Activated CD4-positive, alpha-beta memory T cell treated with anti-CD3 and anti-CD28 coated beads for 36 hours (primary cell): ENCODE results near the gene TMEM59. TPM values are rescaled to one million over a fixed set of nuclear protein-coding genes. Genes with fewer than 3 reads are reported as not detected.
A peak's percentile ranks its signal among the peaks of the same experiment; 100 is the strongest.
"Not testable (repeated sequence)": the region's sequence is repeated elsewhere in the genome, so short reads cannot be mapped to it uniquely, and the experiment has no call there.

ENCODE experiments used
- CTCF ChIA-PET: fragments of 350-600 bp; sonication (Branson Sonifier 250); formaldehyde crosslinking; loops from one replicate; lab custom pipeline; 2021; ENCODE audit warnings: antibody characterized with exemption, inconsistent platforms; lab: Charles Lee
- POLR2A ChIA-PET: fragments of 350-600 bp; sonication (Branson Sonifier 250); formaldehyde crosslinking; loops from one replicate; lab custom pipeline; 2021; ENCODE audit warnings: antibody characterized with exemption; lab: Charles Lee
- DNase-seq: peaks from one replicate; pipeline ENCODE4 v3.0.0-alpha.2; 2020
- H3K27ac Mint-ChIP-seq: one replicate; pipeline ENCODE4 v1.8.0; 2021; ENCODE audit warnings: mixed read lengths
- H3K27me3 Mint-ChIP-seq: one replicate; pipeline ENCODE4 v1.8.0; 2021; ENCODE audit warnings: mixed read lengths
- H3K36me3 Mint-ChIP-seq: one replicate; pipeline ENCODE4 v1.8.0; 2021; ENCODE audit warnings: mixed read lengths
- H3K4me1 Mint-ChIP-seq: one replicate; pipeline ENCODE4 v1.8.0; 2021; ENCODE audit warnings: low read depth, mixed read lengths
- H3K4me3 Mint-ChIP-seq: one replicate; pipeline ENCODE4 v1.8.0; 2021; ENCODE audit warnings: mild to moderate bottlenecking, mixed read lengths
- H3K9me3 Mint-ChIP-seq: one replicate; pipeline ENCODE4 v1.8.0; 2021; ENCODE audit warnings: mixed read lengths
- intact Hi-C: fragments of 100-400 bp; cut with micrococcal nuclease; formaldehyde crosslinking; loops from one replicate; pipeline ENCODE4 v1.15.1; 2023
- total RNA-seq, 2 experiments: library from RNA; stranded (reverse); gene quantifications; one replicate each; pipeline ENCODE4 v1.2.3, GENCODE V29; 2021

The TMEM59 gene, protein sequence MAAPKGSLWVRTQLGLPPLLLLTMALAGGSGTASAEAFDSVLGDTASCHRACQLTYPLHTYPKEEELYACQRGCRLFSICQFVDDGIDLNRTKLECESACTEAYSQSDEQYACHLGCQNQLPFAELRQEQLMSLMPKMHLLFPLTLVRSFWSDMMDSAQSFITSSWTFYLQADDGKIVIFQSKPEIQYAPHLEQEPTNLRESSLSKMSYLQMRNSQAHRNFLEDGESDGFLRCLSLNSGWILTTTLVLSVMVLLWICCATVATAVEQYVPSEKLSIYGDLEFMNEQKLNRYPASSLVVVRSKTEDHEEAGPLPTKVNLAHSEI
- 100 to 1,000 TPM; 142 to 149 TPM for total RNA-seq

DNA sequence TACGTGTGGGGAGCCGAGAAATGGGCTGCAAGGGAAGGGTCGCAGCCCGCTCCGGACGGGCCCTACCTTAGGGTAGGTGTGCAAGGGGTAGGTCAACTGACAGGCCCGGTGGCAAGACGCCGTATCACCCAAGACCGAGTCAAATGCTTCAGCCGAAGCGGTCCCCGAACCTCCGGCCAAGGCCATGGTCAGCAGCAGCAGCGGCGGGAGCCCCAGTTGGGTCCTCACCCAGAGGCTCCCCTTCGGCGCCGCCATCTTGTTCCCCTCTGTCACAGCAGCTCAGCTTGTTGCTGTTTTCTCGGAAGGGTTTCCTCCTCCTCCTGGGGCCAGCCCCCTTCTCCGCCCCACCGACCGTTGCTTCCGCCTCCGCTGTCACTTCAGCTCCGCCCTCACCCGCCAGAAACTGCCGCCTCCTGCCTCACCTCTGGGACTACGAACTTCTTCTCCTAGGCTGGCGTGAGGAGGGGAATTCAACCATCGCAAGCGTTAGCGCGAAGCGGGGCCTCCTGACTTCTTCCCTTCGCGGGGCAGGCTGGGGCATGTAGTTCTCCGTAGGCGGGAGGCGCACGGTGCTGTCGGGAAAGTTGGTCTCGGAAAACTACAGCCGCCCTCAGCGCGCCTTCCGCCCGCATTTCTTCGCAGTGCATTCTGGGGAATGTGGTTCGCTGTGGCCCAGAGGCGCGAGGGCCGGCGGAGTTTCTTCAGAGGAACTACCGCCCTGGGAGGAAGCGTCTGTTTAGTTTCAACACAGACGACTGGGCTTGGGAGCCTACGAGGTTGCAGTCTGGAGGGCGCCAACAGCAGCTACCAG lies at the start of gene TMEM59, which contains the start of gene TCEANC2:
TSS of gene TMEM59 (minus strand) at position 271 of the 811 bp plus-strand sequence. CDS start at position 255, 16 bp downstream.
TSS of gene TCEANC2 (plus strand) at position 675 of the 811 bp plus-strand sequence. CDS start 815 bp downstream, outside the sequence.
- Mint-ChIP-seq H3K27ac (no peak within 1 kb of the TSS), H3K9me3 (no peaks in the 10 kb centered on the region), H3K36me3 (peaks cover 15% of the 10 kb centered on the region), H3K4me1 (peaks cover 30% of the 10 kb centered on the region), H3K27me3 (no peaks in the 10 kb centered on the region), H3K4me3 (no peak within 1 kb of the TSS)
- ChIA-PET POLR2A (interaction anchor here (0.7 to 1.9 kb wide), 8 partner anchors 8 to 834 kb away, joined by 3 to 8 read pairs (median 4); partner anchors contain the start of genes CYB5RL, DHCR24, IFT25 and MRPL37), CTCF (interaction anchor here (0.6 to 3.3 kb wide), 8 partner anchors 10 to 944 kb away, joined by 3 to 12 read pairs (median 4); partner anchors contain the start of genes IFT25 and LRRC42)
- intact Hi-C loops, result loop anchor here (1.0 to 5.0 kb wide), 11 partner anchors 107 to 1159 kb away; partner anchors contain the start of genes CYB5RL, LRRC42, MRPL37 and NDC1
- peak; percentile 99 for DNase-seq

GRCh38 chr1:54100500-54100899 lies 47.5 kb upstream of the TMEM59 start:
- intact Hi-C loops, result no loop called here
- no peaks in the 10 kb centered on the region for H3K27me3 Mint-ChIP-seq
- no peak overlapping the region for H3K27ac Mint-ChIP-seq
- no peak for DNase-seq
- no peak overlapping the region for H3K4me3 Mint-ChIP-seq
- POLR2A ChIA-PET, result no interaction called here
- CTCF ChIA-PET, result no interaction called here
- H3K9me3 Mint-ChIP-seq, result no peaks in the 10 kb centered on the region
- peaks cover 23% of the 10 kb centered on the region for H3K36me3 Mint-ChIP-seq
- no peaks in the 10 kb centered on the region for H3K4me1 Mint-ChIP-seq

DNA sequence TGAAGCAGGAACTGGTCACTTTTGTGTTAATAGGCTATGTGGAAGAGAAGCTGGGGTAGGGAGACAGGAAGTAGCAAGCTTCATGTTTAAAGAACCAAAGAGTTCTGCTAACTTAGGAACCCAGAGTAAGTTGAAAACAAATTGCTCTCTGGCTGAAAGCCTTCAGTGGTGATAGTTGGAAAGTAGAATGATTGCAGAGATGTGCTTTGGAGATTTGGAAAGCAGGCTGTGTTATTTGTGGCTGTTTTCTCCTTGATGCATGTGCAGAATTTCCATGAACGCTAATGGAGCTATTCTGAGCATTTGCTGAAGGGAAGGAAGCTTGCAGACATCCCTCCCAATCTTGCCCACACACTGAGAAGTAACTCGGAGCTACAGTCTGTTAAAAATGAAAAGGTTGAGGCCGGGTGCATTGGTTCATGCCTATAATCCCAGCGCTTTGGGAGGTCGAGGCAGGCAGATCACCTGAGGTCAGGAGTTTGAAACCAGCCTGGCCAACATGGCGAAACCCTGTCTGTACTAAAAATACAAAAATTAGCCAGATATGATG lies 46.1 kb upstream of the TMEM59 start:
- POLR2A ChIA-PET, result no interaction called here
- H3K27me3 Mint-ChIP-seq, result no peaks in the 10 kb centered on the region

DNA sequence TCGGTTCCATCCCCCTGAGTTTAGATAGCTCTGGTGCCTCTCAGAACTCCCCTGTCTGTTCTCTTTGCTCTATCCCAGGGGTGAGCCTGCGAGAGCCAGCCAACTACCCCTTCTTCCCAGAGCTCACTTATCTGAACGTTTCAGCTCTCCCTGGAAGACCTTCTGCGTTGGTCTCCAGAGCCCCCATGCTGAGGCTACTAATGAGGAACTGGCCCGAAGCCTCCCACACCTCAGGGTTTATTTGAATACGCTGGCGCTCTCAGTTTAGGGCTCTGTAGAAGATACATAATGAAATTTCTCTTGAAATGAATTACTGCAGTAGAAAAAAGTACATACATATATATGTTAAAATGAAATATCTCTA lies 43.9 kb upstream of the TMEM59 start:
- intact Hi-C loops, result no loop called here
- no peak for DNase-seq
- no peak overlapping the region for H3K27ac Mint-ChIP-seq
- CTCF ChIA-PET, result no interaction called here
- no peaks in the 10 kb centered on the region for H3K9me3 Mint-ChIP-seq
- peaks cover 16% of the 10 kb centered on the region for H3K36me3 Mint-ChIP-seq
- H3K4me1 Mint-ChIP-seq, result no peaks in the 10 kb centered on the region
- POLR2A ChIA-PET, result no interaction called here
- no peaks in the 10 kb centered on the region for H3K27me3 Mint-ChIP-seq
- no peak overlapping the region for H3K4me3 Mint-ChIP-seq

More for the DNA sequence above, 46.1 kb upstream of the TMEM59 start:
- peaks cover 23% of the 10 kb centered on the region for H3K36me3 Mint-ChIP-seq
- intact Hi-C loops, result no loop called here
- no peaks in the 10 kb centered on the region for H3K4me1 Mint-ChIP-seq
- H3K4me3 Mint-ChIP-seq, result no peak overlapping the region
- CTCF ChIA-PET, result interaction anchor here (1.5 kb wide), 1 partner anchor 18 kb away, joined by 10 read pairs; no protein-coding TSS in a partner anchor
- H3K27ac Mint-ChIP-seq, result no peak overlapping the region
- H3K9me3 Mint-ChIP-seq, result no peaks in the 10 kb centered on the region
- DNase-seq, result no peak

DNA sequence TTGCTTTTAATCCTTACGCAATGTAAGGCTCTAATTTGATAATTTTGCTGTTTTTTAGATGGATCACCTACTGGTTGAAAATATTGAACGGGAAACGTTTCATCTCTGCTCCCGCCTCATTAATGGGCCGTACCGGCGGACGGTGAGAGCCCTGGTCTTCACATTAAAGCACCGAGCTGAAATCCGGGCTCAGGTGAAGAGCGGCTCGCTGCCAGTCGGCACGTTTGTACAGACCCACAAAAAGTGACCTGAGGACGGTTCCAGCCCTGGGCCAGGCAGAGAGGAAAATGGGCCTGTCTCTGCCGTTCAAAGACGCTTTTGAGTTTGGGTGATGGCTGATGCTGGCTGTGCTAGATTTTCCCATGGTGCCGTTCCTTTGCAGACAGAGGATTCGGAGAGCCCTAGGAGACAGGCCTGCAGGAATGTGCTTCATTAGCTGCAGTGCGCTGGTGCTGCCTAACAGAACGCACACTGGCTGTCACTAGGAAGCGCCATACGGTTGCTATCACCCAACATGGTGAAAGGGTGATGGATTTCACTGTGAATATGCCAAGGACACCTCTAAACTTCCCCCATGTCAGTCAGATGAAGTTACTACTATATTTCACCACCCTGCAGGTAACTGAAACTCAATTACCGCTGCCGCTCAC lies 43.3 kb upstream of the TMEM59 start:
- H3K27me3 Mint-ChIP-seq, result no peaks in the 10 kb centered on the region
- ChIA-PET POLR2A (no interaction called here), CTCF (no interaction called here)
- H3K9me3 Mint-ChIP-seq, result no peaks in the 10 kb centered on the region
- H3K36me3 Mint-ChIP-seq, result peaks cover 18% of the 10 kb centered on the region
- H3K4me1 Mint-ChIP-seq, result no peaks in the 10 kb centered on the region
- no peak overlapping the region for H3K27ac Mint-ChIP-seq
- no peak overlapping the region for H3K4me3 Mint-ChIP-seq
- DNase-seq, result no peak
- intact Hi-C loops, result no loop called here

GRCh38 chr1:54095546-54096226 lies 42.7 kb upstream of the TMEM59 start:
- Mint-ChIP-seq H3K27ac (no peak overlapping the region), H3K4me3 (no peak overlapping the region), H3K36me3 (peaks cover 14% of the 10 kb centered on the region), H3K27me3 (no peaks in the 10 kb centered on the region), H3K9me3 (no peaks in the 10 kb centered on the region), H3K4me1 (no peaks in the 10 kb centered on the region)
- ChIA-PET CTCF (no interaction called here), POLR2A (no interaction called here)
- DNase-seq, result no peak
- intact Hi-C loops, result no loop called here

GRCh38 chr1:54094730-54095105 lies 41.7 kb upstream of the TMEM59 start:
- H3K27me3 Mint-ChIP-seq, POLR2A ChIA-PET, H3K9me3 Mint-ChIP-seq, H3K4me3 Mint-ChIP-seq, DNase-seq, intact Hi-C loops, H3K4me1 Mint-ChIP-seq, H3K27ac Mint-ChIP-seq: not testable (repeated sequence)
- H3K36me3 Mint-ChIP-seq, result peaks cover 13% of the 10 kb centered on the region
- CTCF ChIA-PET, result interaction anchor here (0.6 kb wide), 1 partner anchor 539 kb away, joined by 3 read pairs; no protein-coding TSS in a partner anchor

DNA sequence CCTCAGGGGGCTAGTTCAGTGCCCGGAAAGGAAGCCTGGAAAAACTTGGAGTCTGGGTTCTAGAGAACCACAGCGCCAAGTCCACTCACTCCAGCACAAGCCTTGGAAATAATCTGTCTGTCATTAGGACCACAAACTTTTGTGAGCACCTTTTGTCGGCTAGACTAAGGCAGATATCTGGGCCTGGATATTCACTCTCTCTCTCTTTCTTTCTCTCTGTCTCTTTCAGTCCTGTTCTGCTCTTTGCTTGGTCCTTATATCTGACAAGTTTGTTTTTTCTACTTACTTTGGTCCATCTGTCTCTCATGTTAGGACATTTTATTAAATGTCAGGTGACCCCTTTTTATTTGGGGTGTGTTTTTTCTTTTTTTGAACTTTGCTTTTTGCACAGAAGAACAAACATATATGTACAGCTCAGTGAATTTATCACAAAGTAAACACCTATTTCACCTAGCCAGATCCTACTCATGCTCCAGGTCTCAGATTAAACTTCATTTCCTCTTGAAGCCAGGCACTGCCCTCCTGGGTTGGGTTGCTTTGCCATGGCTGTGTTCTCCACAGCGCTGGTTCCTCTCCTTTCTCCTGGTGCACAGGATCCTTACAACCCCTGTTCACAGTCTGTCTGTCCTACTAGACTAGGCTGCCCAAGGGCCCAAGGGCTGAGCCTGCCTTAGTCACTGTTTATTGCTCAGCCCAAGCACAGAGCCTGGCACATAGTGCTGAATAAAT lies 41.2 kb upstream of the TMEM59 start:
- Mint-ChIP-seq H3K36me3 (peaks cover 14% of the 10 kb centered on the region), H3K27me3 (no peaks in the 10 kb centered on the region), H3K4me3 (no peak overlapping the region), H3K9me3 (no peaks in the 10 kb centered on the region), H3K4me1 (no peaks in the 10 kb centered on the region), H3K27ac (no peak overlapping the region)
- intact Hi-C loops, result no loop called here
- ChIA-PET CTCF (no interaction called here), POLR2A (no interaction called here)
- DNase-seq, result no peak

DNA sequence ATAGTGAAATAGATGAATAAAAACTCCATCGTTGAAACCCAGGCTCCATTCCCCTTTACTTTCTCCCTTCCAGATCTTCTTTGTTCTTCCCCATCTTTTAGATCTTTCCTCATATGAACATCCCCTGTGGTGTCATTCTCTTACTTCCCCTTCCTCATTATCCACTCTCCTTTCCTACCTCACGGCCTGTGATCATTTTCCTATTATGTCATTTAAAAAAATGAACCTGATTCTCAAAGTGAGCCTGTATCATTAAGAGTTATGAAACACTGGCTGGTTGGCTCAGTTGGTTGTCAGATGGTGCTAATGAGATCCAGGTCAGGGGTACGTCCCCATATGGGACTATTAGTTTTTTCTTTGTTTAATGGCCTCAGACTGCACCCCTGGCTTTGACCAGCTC lies 38.7 kb upstream of the TMEM59 start:
- Mint-ChIP-seq H3K36me3 (peaks cover 10% of the 10 kb centered on the region), H3K9me3 (no peaks in the 10 kb centered on the region), H3K27me3 (no peaks in the 10 kb centered on the region), H3K4me1 (no peaks in the 10 kb centered on the region), H3K4me3 (no peak overlapping the region), H3K27ac (no peak overlapping the region)
- intact Hi-C loops, result no loop called here
- ChIA-PET POLR2A (no interaction called here), CTCF (no interaction called here)
- no peak for DNase-seq

GRCh38 chr1:54088385-54088784 lies 35.4 kb upstream of the TMEM59 start:
- Mint-ChIP-seq H3K27ac (no peak overlapping the region), H3K4me3 (no peak overlapping the region), H3K36me3 (peaks cover 7% of the 10 kb centered on the region), H3K9me3 (no peaks in the 10 kb centered on the region), H3K4me1 (no peaks in the 10 kb centered on the region), H3K27me3 (no peaks in the 10 kb centered on the region)
- ChIA-PET POLR2A (no interaction called here), CTCF (no interaction called here)
- intact Hi-C loops, result loop anchor here (10.0 kb wide), 1 partner anchor 224 kb away; no protein-coding TSS in a partner anchor
- no peak for DNase-seq

GRCh38 chr1:54086754-54087153 lies 33.8 kb upstream of the TMEM59 start:
- POLR2A ChIA-PET, result no interaction called here
- DNase-seq, result no peak
- Mint-ChIP-seq H3K4me3 (no peak overlapping the region), H3K36me3 (peaks cover 7% of the 10 kb centered on the region), H3K27ac (no peak overlapping the region), H3K27me3 (no peaks in the 10 kb centered on the region), H3K9me3 (no peaks in the 10 kb centered on the region), H3K4me1 (no peaks in the 10 kb centered on the region)
- intact Hi-C loops, result loop anchor here (10.0 kb wide), 1 partner anchor 222 kb away; no protein-coding TSS in a partner anchor
- CTCF ChIA-PET, result interaction anchor here (1.3 kb wide), 1 partner anchor 15 kb away, joined by 3 read pairs; no protein-coding TSS in a partner anchor
